Natural killer cell (primary cell): Measurements from ENCODE around the gene TMEM175. TPM values are rescaled to one million over a fixed set of nuclear protein-coding genes. Genes with fewer than 3 reads are reported as not detected.
A peak's percentile ranks its signal among the peaks of the same experiment; 100 is the strongest.

Experiments used
- ATAC-seq, 3 donors: fragments of 150-1000 bp in 2 of 3; fragments of 200-7000 bp in 1 of 3; cut with Tn5 transposase; 1 replicate in 1 of 3; 2 replicates in 2 of 3; pipeline ENCODE4 v1.10.0; 2021; ENCODE audit warnings: mild to moderate bottlenecking in 2 of 3, moderate library complexity in 2 of 3
- DNase-seq, 2 donors: peaks; one replicate each; pipeline versions ENCODE4 v3.0.0 to v3.0.0-alpha.2; 2013 to 2021; ENCODE audit warnings: mixed read lengths in 1 of 2
- H3K27ac ChIP-seq: one replicate; pipeline ENCODE4 v1.5.1; 2013; ENCODE audit warnings: mild to moderate bottlenecking, low read length
- H3K27me3 ChIP-seq: one replicate; pipeline ENCODE4 v1.6.1; 2013; ENCODE audit warnings: low read length; ENCODE audit not compliant: control insufficient read depth, insufficient read depth
- H3K36me3 ChIP-seq: one replicate; pipeline ENCODE4 v1.6.1; 2013; ENCODE audit warnings: low read length; ENCODE audit not compliant: control insufficient read depth, insufficient read depth
- H3K4me1 ChIP-seq: one replicate; pipeline ENCODE4 v1.6.1; 2013; ENCODE audit warnings: low read length; ENCODE audit not compliant: control insufficient read depth, insufficient read depth
- H3K4me3 ChIP-seq: one replicate; pipeline ENCODE4 v1.5.1; 2013; ENCODE audit warnings: low read length
- H3K9me3 ChIP-seq: one replicate; pipeline ENCODE4 v1.6.1; 2013; ENCODE audit warnings: low read length; ENCODE audit not compliant: control insufficient read depth, insufficient read depth
- H3K27ac Mint-ChIP-seq, 2 donors: one replicate each; pipeline ENCODE4 v1.8.0; 2022; ENCODE audit warnings: mild to moderate bottlenecking in 2 of 2, mixed read lengths in 2 of 2, moderate library complexity in 1 of 2
- H3K27me3 Mint-ChIP-seq, 2 donors: one replicate each; pipeline ENCODE4 v1.8.0; 2022; ENCODE audit warnings: low read depth in 2 of 2, mixed read lengths in 2 of 2
- H3K36me3 Mint-ChIP-seq: one replicate; pipeline ENCODE4 v1.8.0; 2022; ENCODE audit warnings: mixed read lengths
- H3K4me1 Mint-ChIP-seq, 2 donors: one replicate each; pipeline ENCODE4 v1.8.0; 2022; ENCODE audit warnings: mixed read lengths in 2 of 2
- H3K4me3 Mint-ChIP-seq: one replicate; pipeline ENCODE4 v1.8.0; 2022; ENCODE audit warnings: mild to moderate bottlenecking, moderate library complexity, mixed read lengths
- H3K9me3 Mint-ChIP-seq, 2 donors: one replicate each; pipeline ENCODE4 v1.8.0; 2022; ENCODE audit warnings: mixed read lengths in 2 of 2
- CTCF ChIP-seq: fragments of 200-600 bp; IDR thresholded peaks from one replicate; pipeline ENCODE4 v1.8.0; 2022; ENCODE audit warnings: antibody characterized with exemption
- WGBS: methylation state at CpG from one replicate; pipeline ENCODE4 v1.1.7; 2013; ENCODE audit warnings: missing lambda C conversion rate; ENCODE audit not compliant: insufficient coverage; 5-methylcytosine and 5-hydroxymethylcytosine counted together
- intact Hi-C: fragments of 100-400 bp; cut with micrococcal nuclease; formaldehyde crosslinking; loops from one replicate; pipeline ENCODE4 v1.14.2; 2022
- total RNA-seq, 4 donors: library from RNA; stranded (reverse); fragments of 120-200 nt in 1 of 4; gene quantifications; one replicate each; pipeline versions ENCODE4 v1.2.3 to v1.2.4, GENCODE V29; 2013 to 2022

Gene TMEM175
- total RNA-seq, 3 donors from 2014 or later (not counting 1 experiment from before 2014, with no cell fraction given), result 72.8 to 79.8 (median 73.2) TPM

- no peak overlapping the region for H3K27ac ChIP-seq
- Mint-ChIP-seq H3K4me1 (peaks cover 18 to 36% of the 10 kb centered on the region in 2 donors), H3K9me3 (no peaks in the 10 kb centered on the region), H3K27me3 (no peaks in the 10 kb centered on the region), H3K27ac (peak overlapping the region in 1 of 2 donors; percentile 33), H3K36me3 (no peaks in the 10 kb centered on the region), H3K4me3 (no peak overlapping the region)
- no peak for TF ChIP-seq CTCF
- peaks cover 14% of the 10 kb centered on the region for H3K4me1 ChIP-seq
- H3K27me3 ChIP-seq, result no peaks in the 10 kb centered on the region
- intact Hi-C loops, result no loop called here
- H3K36me3 ChIP-seq, result peaks cover 40% of the 10 kb centered on the region
- DNase-seq (no peak), ATAC-seq (peak in 1 of 3 donors; percentile 11)
- 98% methylated on average over 26 of the region's 26 CpGs for WGBS
- no peak overlapping the region for H3K4me3 ChIP-seq
- H3K9me3 ChIP-seq, result no peaks in the 10 kb centered on the region
These were observed 21.7 kb upstream of the TMEM175 start for GRCh38 chr4:910366-911091.

- DNase-seq (no peak), ATAC-seq (no peak)
- WGBS, result 98% methylated on average over 23 of the region's 23 CpGs
- no peaks in the 10 kb centered on the region for H3K27me3 Mint-ChIP-seq
- peak overlapping the region in 1 of 2 donors; percentile 33 for H3K27ac Mint-ChIP-seq
- no peaks in the 10 kb centered on the region for H3K9me3 Mint-ChIP-seq
- H3K27ac ChIP-seq, result no peak overlapping the region
- no peak for TF ChIP-seq CTCF
- H3K36me3 ChIP-seq, result peaks cover 35% of the 10 kb centered on the region
- peaks cover 25 to 42% of the 10 kb centered on the region in 2 donors for H3K4me1 Mint-ChIP-seq
- H3K4me1 ChIP-seq, result peaks cover 19% of the 10 kb centered on the region
- intact Hi-C loops, result no loop called here
- H3K36me3 Mint-ChIP-seq, result no peaks in the 10 kb centered on the region
- peak overlapping the region; percentile 18 for H3K4me3 Mint-ChIP-seq
- H3K27me3 ChIP-seq, result no peaks in the 10 kb centered on the region
- no peaks in the 10 kb centered on the region for H3K9me3 ChIP-seq
- H3K4me3 ChIP-seq, result no peak overlapping the region
These were observed 21.0 kb upstream of the TMEM175 start for GRCh38 chr4:911221-911751.

GRCh38 chr4:911871-912490 lies 20.3 kb upstream of the TMEM175 start:
- Histone ChIP-seq H3K27ac (no peak overlapping the region), H3K27me3 (no peaks in the 10 kb centered on the region), H3K4me1 (peaks cover 22% of the 10 kb centered on the region), H3K4me3 (no peak overlapping the region), H3K36me3 (peaks cover 35% of the 10 kb centered on the region), H3K9me3 (no peaks in the 10 kb centered on the region)
- peaks cover 32 to 43% of the 10 kb centered on the region in 2 donors for H3K4me1 Mint-ChIP-seq
- no peak for DNase-seq
- H3K9me3 Mint-ChIP-seq, result no peaks in the 10 kb centered on the region
- H3K27me3 Mint-ChIP-seq, result no peaks in the 10 kb centered on the region
- no peaks in the 10 kb centered on the region for H3K36me3 Mint-ChIP-seq
- intact Hi-C loops, result no loop called here
- 96% methylated on average over 29 of the region's 29 CpGs for WGBS
- no peak for TF ChIP-seq CTCF
- H3K4me3 Mint-ChIP-seq, result peak overlapping the region; percentile 18
- no peak overlapping the region for H3K27ac Mint-ChIP-seq
- ATAC-seq, result no peak
